Cardiac fibroblast (primary cell): ENCODE results near the gene ADGRE3.
A peak's percentile ranks its signal among the peaks of the same experiment; 100 is the strongest.

Source experiments
- DNase-seq, 2 donors: peaks; one replicate each; pipeline versions ENCODE4 v3.0.0 to v3.0.0-alpha.2; 2010; ENCODE audit warnings: low read depth in 2 of 2
- H3K4me3 ChIP-seq, 2 donors: replicated peaks in 1 of 2; 1 replicate in 1 of 2; 2 replicates in 1 of 2; pipeline ENCODE4 v1.5.1; 2011; ENCODE audit warnings: low read depth in 2 of 2, low read length in 2 of 2, mild to moderate bottlenecking in 2 of 2, moderate library complexity in 1 of 2
- CTCF ChIP-seq: IDR thresholded peaks from one replicate; pipeline ENCODE4 v1.5.1; 2011; ENCODE audit warnings: low read depth, mild to moderate bottlenecking, low read length, inconsistent platforms

The ADGRE3 gene

DNA sequence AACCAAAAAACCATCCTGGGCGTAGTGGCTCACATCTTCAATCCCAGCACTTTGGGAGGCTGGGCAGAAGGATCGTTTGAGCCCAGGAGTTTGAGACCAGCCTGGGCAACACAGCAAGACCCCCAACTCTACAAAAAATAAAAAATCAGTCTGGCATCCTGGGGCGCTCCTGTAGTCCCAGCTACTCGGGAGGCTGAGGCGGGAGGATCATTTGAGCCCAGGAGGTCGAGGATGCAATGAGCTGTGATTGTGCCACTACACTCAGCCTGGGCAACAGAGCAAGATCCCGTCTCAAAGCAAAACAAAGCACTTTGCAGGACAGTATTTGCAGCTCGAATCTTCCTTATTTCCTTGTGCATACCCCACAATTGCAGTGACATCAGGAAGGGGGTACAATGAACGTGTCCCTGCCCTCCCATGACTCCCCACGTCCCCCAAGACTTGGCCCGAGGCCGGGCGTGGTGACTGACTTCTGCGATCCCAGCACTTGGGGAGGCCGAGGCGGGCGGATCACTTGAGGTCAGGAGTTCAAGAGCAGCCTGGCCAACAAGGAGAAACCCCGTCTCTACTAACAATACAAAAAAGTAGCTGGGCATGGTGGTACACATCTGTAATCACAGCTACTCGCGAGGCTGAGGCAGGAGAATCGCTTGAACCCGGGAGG is 103.6 kb downstream of the ADGRE3 start:
- peak overlapping the region; percentile 79 to 98 for H3K4me3 ChIP-seq
- DNase-seq, result no peak
- TF ChIP-seq CTCF, result no peak
